Measurements from ENCODE around the gene TMEM87A.

TMEM87A gene

DNA sequence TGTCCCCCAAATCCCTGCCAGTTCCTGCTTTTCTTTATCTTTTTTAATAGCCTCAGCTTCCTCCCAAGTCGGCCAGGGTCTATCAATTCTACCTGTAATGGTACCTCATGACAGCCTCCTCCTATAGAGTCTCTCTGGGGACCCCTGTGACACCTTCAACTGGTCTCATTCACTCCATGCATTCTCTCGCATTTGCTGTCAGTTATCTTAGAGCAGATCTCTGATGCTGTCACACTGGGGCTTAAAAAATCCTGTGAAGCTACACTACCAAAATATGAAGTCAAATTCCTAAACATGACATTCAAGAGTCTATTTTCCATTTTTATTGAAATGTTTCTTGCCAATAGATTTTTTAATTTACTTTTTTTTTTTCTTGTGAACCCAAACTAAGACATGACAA is 70.6 kb downstream of the TMEM87A start:
- TF ChIP-seq EP300 (IDR thresholded peaks at IDR 0.05; ENCODE audit: borderline replicate concordance) (no peak), FOXM1 (IDR thresholded peaks at IDR 0.05; ENCODE audit: borderline replicate concordance, low read depth) (no peak), YY1 (IDR thresholded peaks at IDR 0.05; ENCODE audit: low read depth) (no peak), CEBPB (IDR thresholded peaks at IDR 0.05) (no peak), CREB1 (IDR thresholded peaks at IDR 0.05; ENCODE audit: low read depth) (no peak), NFIC (IDR thresholded peaks at IDR 0.05) (no peak), RAD21 (IDR thresholded peaks at IDR 0.05; ENCODE audit: low read depth) (no peak), TCF12 (IDR thresholded peaks at IDR 0.05; ENCODE audit: low read depth) (no peak), EGR1 (IDR thresholded peaks at IDR 0.05) (no peak)
- TF ChIP-seq, protein P1, sequence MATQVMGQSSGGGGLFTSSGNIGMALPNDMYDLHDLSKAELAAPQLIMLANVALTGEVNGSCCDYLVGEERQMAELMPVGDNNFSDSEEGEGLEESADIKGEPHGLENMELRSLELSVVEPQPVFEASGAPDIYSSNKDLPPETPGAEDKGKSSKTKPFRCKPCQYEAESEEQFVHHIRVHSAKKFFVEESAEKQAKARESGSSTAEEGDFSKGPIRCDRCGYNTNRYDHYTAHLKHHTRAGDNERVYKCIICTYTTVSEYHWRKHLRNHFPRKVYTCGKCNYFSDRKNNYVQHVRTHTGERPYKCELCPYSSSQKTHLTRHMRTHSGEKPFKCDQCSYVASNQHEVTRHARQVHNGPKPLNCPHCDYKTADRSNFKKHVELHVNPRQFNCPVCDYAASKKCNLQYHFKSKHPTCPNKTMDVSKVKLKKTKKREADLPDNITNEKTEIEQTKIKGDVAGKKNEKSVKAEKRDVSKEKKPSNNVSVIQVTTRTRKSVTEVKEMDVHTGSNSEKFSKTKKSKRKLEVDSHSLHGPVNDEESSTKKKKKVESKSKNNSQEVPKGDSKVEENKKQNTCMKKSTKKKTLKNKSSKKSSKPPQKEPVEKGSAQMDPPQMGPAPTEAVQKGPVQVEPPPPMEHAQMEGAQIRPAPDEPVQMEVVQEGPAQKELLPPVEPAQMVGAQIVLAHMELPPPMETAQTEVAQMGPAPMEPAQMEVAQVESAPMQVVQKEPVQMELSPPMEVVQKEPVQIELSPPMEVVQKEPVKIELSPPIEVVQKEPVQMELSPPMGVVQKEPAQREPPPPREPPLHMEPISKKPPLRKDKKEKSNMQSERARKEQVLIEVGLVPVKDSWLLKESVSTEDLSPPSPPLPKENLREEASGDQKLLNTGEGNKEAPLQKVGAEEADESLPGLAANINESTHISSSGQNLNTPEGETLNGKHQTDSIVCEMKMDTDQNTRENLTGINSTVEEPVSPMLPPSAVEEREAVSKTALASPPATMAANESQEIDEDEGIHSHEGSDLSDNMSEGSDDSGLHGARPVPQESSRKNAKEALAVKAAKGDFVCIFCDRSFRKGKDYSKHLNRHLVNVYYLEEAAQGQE (IDR thresholded peaks at IDR 0.05; ENCODE audit: low read depth): no peak

DNA sequence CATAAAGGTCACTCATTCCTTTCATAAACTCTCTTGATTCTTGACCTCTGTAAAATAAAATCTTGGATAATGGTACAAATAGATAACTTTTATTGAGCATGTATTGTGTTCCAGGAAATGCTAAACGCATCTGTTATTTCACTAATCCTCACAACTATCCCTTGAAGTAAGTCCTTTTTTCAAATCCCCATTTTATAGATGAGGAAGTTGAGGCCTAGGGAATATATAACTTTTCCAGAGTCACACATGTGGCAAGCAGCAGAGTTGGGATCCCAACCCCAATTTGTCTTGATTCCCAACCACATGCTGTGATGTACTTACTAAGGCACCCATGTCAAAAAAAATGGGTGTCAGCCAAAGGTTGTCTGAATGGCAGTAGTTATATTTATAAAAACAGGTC is 71.4 kb downstream of the TMEM87A start:
- TF ChIP-seq, protein P2, sequence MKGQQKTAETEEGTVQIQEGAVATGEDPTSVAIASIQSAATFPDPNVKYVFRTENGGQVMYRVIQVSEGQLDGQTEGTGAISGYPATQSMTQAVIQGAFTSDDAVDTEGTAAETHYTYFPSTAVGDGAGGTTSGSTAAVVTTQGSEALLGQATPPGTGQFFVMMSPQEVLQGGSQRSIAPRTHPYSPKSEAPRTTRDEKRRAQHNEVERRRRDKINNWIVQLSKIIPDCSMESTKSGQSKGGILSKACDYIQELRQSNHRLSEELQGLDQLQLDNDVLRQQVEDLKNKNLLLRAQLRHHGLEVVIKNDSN (IDR thresholded peaks at IDR 0.05): no peak
- TF ChIP-seq, protein P1 (IDR thresholded peaks at IDR 0.05; ENCODE audit: low read depth): no peak
- TF ChIP-seq CEBPB (IDR thresholded peaks at IDR 0.05): no peak
- TF ChIP-seq ZBTB7A (IDR thresholded peaks at IDR 0.05; ENCODE audit: low read depth): no peak
- TF ChIP-seq, protein P3, sequence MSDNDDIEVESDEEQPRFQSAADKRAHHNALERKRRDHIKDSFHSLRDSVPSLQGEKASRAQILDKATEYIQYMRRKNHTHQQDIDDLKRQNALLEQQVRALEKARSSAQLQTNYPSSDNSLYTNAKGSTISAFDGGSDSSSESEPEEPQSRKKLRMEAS (IDR thresholded peaks at IDR 0.05): no peak
- TF ChIP-seq EP300 (IDR thresholded peaks at IDR 0.05; ENCODE audit: borderline replicate concordance): no peak
- TF ChIP-seq TCF12 (IDR thresholded peaks at IDR 0.05; ENCODE audit: low read depth): no peak
- no peak for TF ChIP-seq RAD21 (IDR thresholded peaks at IDR 0.05; ENCODE audit: low read depth)
- no peak for TF ChIP-seq CREB1 (IDR thresholded peaks at IDR 0.05; ENCODE audit: low read depth)
- TF ChIP-seq EGR1 (IDR thresholded peaks at IDR 0.05): no peak
- TF ChIP-seq NFIC (IDR thresholded peaks at IDR 0.05): no peak
- TF ChIP-seq TAF1 (IDR thresholded peaks at IDR 0.05; ENCODE audit: low read depth): no peak
- TF ChIP-seq TEAD4 (IDR thresholded peaks at IDR 0.05): no peak
- no peak for TF ChIP-seq FOXM1 (IDR thresholded peaks at IDR 0.05; ENCODE audit: borderline replicate concordance, low read depth)

DNA sequence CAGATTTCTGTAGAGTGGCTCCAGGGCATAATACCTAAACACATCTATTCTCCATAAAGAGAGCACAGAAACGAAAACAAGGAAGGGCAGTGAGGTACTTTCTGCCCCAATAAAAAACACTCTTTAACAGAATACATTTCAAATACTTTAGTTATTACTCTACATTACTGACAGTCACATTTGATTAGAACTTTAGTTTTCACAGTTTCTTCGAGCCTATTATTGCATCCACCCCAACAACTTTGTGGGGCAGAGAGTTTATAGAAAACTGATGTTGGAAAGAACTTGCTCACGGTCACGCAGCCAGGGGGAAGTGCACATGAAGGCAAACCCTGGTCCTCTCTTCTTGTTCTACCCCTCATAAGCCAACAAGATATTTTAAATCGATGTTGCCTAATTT is 74.1 kb downstream of the TMEM87A start:
- TF ChIP-seq FOXM1 (IDR thresholded peaks at IDR 0.05; ENCODE audit: borderline replicate concordance, low read depth): no peak
- no peak for TF ChIP-seq CREB1 (IDR thresholded peaks at IDR 0.05; ENCODE audit: low read depth)
- no peak for TF ChIP-seq CEBPB (IDR thresholded peaks at IDR 0.05)
- no peak for TF ChIP-seq YY1 (IDR thresholded peaks at IDR 0.05; ENCODE audit: low read depth)
- TF ChIP-seq TEAD4 (IDR thresholded peaks at IDR 0.05): no peak
- TF ChIP-seq TAF1 (IDR thresholded peaks at IDR 0.05; ENCODE audit: low read depth): no peak
- TF ChIP-seq RAD21 (IDR thresholded peaks at IDR 0.05; ENCODE audit: low read depth): no peak
- no peak for TF ChIP-seq EGR1 (IDR thresholded peaks at IDR 0.05)
- TF ChIP-seq ZBTB7A (IDR thresholded peaks at IDR 0.05; ENCODE audit: low read depth): no peak
- TF ChIP-seq, protein P2 (IDR thresholded peaks at IDR 0.05): no peak
- no peak for TF ChIP-seq TCF12 (IDR thresholded peaks at IDR 0.05; ENCODE audit: low read depth)
- TF ChIP-seq, protein P3 (IDR thresholded peaks at IDR 0.05): no peak
- no peak for TF ChIP-seq NFIC (IDR thresholded peaks at IDR 0.05)
- no peak for TF ChIP-seq EP300 (IDR thresholded peaks at IDR 0.05; ENCODE audit: borderline replicate concordance)
- TF ChIP-seq, protein P1 (IDR thresholded peaks at IDR 0.05; ENCODE audit: low read depth): no peak

DNA sequence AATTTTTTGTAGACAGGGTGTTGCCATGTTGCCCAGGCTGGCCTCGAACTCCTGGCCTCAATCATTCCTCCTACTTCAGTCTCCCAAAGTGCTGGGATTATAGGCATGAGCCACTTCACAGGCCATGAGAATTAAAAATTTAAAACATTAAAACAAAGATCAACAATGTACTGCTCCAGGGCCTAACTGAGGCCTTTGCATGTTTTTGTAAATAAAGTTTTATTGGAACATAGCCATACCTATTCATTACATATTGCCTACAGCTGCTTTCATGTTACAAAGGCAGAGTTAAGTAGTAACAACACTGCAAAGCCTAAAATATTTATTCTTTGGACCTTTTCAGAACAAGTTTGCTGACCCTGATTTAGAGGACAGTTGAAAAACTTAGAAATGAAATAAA is 74.7 kb downstream of the TMEM87A start:
- TF ChIP-seq, protein P3 (IDR thresholded peaks at IDR 0.05): no peak
- TF ChIP-seq EGR1 (IDR thresholded peaks at IDR 0.05) (no peak), YY1 (IDR thresholded peaks at IDR 0.05; ENCODE audit: low read depth) (no peak), TAF1 (IDR thresholded peaks at IDR 0.05; ENCODE audit: low read depth) (no peak), EP300 (IDR thresholded peaks at IDR 0.05; ENCODE audit: borderline replicate concordance) (no peak)
